Measurements from ENCODE around the gene RYK.
"Not testable (repeated sequence)": the region's sequence is repeated elsewhere in the genome, so short reads cannot be mapped to it uniquely, and the experiment has no call there.

The RYK gene

GRCh38 chr3:134216191-134216764 lies 34.4 kb downstream of the RYK start:
- no peak for DNase-seq

GRCh38 chr3:134214239-134214638 lies 36.4 kb downstream of the RYK start:
- DNase-seq: no peak

GRCh38 chr3:134212967-134213665 lies 37.5 kb downstream of the RYK start:
- DNase-seq: peak; percentile 75 to 90 (median 86)

- DNase-seq: peak; percentile 17 to 32 (median 28)
Observed at GRCh38 chr3:134211797-134212196, 38.9 kb downstream of the RYK start.

GRCh38 chr3:134205451-134205850 lies 45.2 kb downstream of the RYK start:
- no peak for DNase-seq

GRCh38 chr3:134201201-134202130 lies 49.2 kb downstream of the RYK start:
- no peak for DNase-seq

GRCh38 chr3:134199880-134200279 lies 50.8 kb downstream of the RYK start:
- DNase-seq: not testable (repeated sequence)

GRCh38 chr3:134199240-134199639 lies 51.4 kb downstream of the RYK start:
- DNase-seq: no peak

GRCh38 chr3:134198414-134198813 lies 52.2 kb downstream of the RYK start:
- no peak for DNase-seq

GRCh38 chr3:134197681-134198261 lies 52.9 kb downstream of the RYK start:
- DNase-seq: peak; percentile 28 to 68 (median 54)

GRCh38 chr3:134194247-134194646 lies 56.4 kb downstream of the RYK start:
- no peak for DNase-seq

GRCh38 chr3:134190250-134190649 lies 60.4 kb downstream of the RYK start:
- no peak for DNase-seq

- no peak for DNase-seq
Observed at GRCh38 chr3:134189849-134190248, 60.8 kb downstream of the RYK start.

- DNase-seq: peak in 1 of 4 experiments; percentile 17
Observed at GRCh38 chr3:134186391-134186790, 64.3 kb downstream of the RYK start.

GRCh38 chr3:134180761-134181160 lies 69.9 kb downstream of the RYK start:
- DNase-seq: no peak

GRCh38 chr3:134179508-134179907 lies 71.2 kb downstream of the RYK start:
- no peak for DNase-seq

- peak in 2 of 4 experiments; percentile 3 to 8 for DNase-seq
Observed at GRCh38 chr3:134163096-134163495, 87.6 kb downstream of the RYK start.

GRCh38 chr3:134161898-134162615 lies 88.6 kb downstream of the RYK start:
- no peak for DNase-seq

GRCh38 chr3:134155446-134155845 lies 95.2 kb downstream of the RYK start:
- no peak for DNase-seq

- DNase-seq: no peak
Observed at GRCh38 chr3:134153761-134154160, 96.9 kb downstream of the RYK start.

- no peak for DNase-seq
Observed at GRCh38 chr3:134150476-134150875, 100.2 kb downstream of the RYK start.

- DNase-seq: no peak
Observed at GRCh38 chr3:134149286-134149685, 101.4 kb downstream of the RYK start.
